Lung (tissue), 12 donors: ENCODE data around the gene DENND4C. TPM values are rescaled to one million over a fixed set of nuclear protein-coding genes. Genes with fewer than 3 reads are reported as not detected.

Experiments used
- ATAC-seq: fragments of 200-7000 bp; cut with Tn5 transposase; one replicate; pipeline ENCODE4 v1.9.1; 2020; ENCODE audit warnings: moderate number of reproducible peaks; ENCODE audit not compliant: insufficient read depth, low FRiP score
- DNase-seq, 3 donors: peaks; one replicate each; pipeline ENCODE4 v3.0.0-alpha.2; 2013 to 2017
- H3K27ac ChIP-seq, 2 donors: one replicate each; pipeline ENCODE4 v1.5.1; 2013; ENCODE audit warnings: mild to moderate bottlenecking in 2 of 2, moderate library complexity in 2 of 2, control low read depth in 1 of 2, inconsistent platforms in 1 of 2, low read depth in 1 of 2, low read length in 1 of 2
- H3K27me3 ChIP-seq, 3 donors: one replicate each; pipeline ENCODE4 v1.5.1; 2013; ENCODE audit warnings: low read length in 2 of 3; ENCODE audit not compliant: control insufficient read depth in 3 of 3, insufficient read depth in 3 of 3
- H3K36me3 ChIP-seq, 4 donors: one replicate each; pipeline ENCODE4 v1.5.1; 2013; ENCODE audit warnings: low read length in 4 of 4, mild to moderate bottlenecking in 1 of 4, moderate library complexity in 1 of 4; ENCODE audit not compliant: control insufficient read depth in 4 of 4, insufficient read depth in 4 of 4
- H3K4me1 ChIP-seq, 5 donors: one replicate each; pipeline ENCODE4 v1.5.1; 2013; ENCODE audit warnings: low read length in 5 of 5, mild to moderate bottlenecking in 2 of 5, moderate library complexity in 1 of 5; ENCODE audit not compliant: control insufficient read depth in 5 of 5, insufficient read depth in 5 of 5
- H3K4me3 ChIP-seq: one replicate; pipeline ENCODE4 v1.5.1; 2013; ENCODE audit warnings: mild to moderate bottlenecking, control low read depth, moderate library complexity
- H3K9ac ChIP-seq, 2 donors: one replicate each; pipeline ENCODE4 v1.5.1; 2013; ENCODE audit warnings: low read length in 2 of 2, control low read depth in 1 of 2; ENCODE audit not compliant: insufficient read depth in 1 of 2
- H3K9me3 ChIP-seq, 4 donors: one replicate each; pipeline ENCODE4 v1.5.1; 2013; ENCODE audit warnings: low read length in 3 of 4, mild to moderate bottlenecking in 1 of 4, moderate library complexity in 1 of 4; ENCODE audit not compliant: control insufficient read depth in 4 of 4, insufficient read depth in 3 of 4
- WGBS, 2 donors: extraction: QIAGEN DNeasy Blood & Tissue Kit; methylation state at CpG; one replicate each; pipeline ENCODE4 v1.1.7; 2013; 5-methylcytosine and 5-hydroxymethylcytosine counted together
- polyA plus RNA-seq, 2 donors: library from polyadenylated mRNA; stranded (reverse); fragments of 200-250 nt; gene quantifications; one replicate each; pipeline ENCODE4 v1.2.1, GENCODE V29; 2013
- total RNA-seq, 2 donors: library from RNA; depleted of rRNA in 1 of 2; stranded (reverse); fragments of >200 nt in 1 of 2; gene quantifications; one replicate each; pipeline ENCODE4 v1.2.1, GENCODE V29; 2014 to 2021
- TF ChIP-seq, protein P1 (sequence below): IDR thresholded peaks from 2 replicates; pipeline ENCODE4 v1.5.1; 2012; ENCODE audit warnings: mild to moderate bottlenecking; ENCODE audit errors: control extremely low read depth, extremely low read depth
- donor health status: control.
- donor health status: control.
- donor health status: Bipolar disorder and iron deficiency.
- donor health status: healthy.
- donor health status: DM: yes; HTN: yes; CAD: no.

DENND4C gene
- total and polyA plus RNA-seq, 4 donors: 9.4 to 154 (median 33.9) TPM

DNA sequence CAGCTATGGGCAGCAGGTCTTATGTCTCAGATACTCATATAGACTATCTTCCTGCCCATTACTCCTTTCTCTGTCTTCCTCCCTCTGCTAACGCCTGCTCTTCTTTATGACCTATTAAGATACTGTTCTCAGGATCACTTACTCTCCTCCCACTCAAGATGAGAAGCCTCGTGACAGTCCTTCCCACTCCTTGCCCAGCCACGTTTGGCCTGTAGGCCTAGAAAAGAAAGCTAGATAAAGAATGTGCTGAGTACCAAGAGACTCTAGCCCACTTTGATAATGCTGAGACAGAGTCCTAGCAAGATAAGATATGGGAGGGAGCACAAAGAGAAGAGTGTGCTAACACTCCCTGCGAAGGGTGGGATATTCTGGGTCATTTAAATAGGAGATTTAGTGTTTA lies 6.8 kb upstream of the DENND4C start:
- DNase-seq: no peak
- 64 to 90% methylated on average over 4 of the region's 4 CpGs for WGBS, 2 donors

DNA sequence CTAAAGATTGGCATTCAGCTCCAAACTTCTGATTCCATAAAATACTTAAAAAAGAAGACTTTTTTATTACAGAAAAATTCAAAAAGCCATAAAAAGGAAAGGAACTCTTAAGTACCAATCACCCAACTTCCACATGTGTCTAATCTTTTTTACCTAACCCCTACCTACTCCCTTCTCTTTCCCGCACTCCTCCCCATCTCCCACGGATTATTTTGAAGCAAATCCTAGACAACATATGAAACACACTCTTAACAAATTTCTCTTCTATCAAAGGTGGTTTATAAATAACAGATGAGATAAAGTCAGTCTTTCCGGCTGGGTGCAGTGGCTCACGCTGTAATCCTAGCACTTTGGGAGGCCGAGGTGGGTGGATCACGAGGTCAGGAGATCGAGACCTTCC lies 5.9 kb upstream of the DENND4C start:
- 87 to 95% methylated on average over 7 of the region's 7 CpGs for WGBS, 2 donors
- Histone ChIP-seq H3K27me3 (no peaks in the 10 kb centered on the region), H3K36me3 (no peaks in the 10 kb centered on the region), H3K4me3 (no peak overlapping the region), H3K4me1 (no peaks in the 10 kb centered on the region), H3K9ac (no peak overlapping the region), H3K27ac (no peak overlapping the region), H3K9me3 (no peaks in the 10 kb centered on the region)
- TF ChIP-seq, protein P1, sequence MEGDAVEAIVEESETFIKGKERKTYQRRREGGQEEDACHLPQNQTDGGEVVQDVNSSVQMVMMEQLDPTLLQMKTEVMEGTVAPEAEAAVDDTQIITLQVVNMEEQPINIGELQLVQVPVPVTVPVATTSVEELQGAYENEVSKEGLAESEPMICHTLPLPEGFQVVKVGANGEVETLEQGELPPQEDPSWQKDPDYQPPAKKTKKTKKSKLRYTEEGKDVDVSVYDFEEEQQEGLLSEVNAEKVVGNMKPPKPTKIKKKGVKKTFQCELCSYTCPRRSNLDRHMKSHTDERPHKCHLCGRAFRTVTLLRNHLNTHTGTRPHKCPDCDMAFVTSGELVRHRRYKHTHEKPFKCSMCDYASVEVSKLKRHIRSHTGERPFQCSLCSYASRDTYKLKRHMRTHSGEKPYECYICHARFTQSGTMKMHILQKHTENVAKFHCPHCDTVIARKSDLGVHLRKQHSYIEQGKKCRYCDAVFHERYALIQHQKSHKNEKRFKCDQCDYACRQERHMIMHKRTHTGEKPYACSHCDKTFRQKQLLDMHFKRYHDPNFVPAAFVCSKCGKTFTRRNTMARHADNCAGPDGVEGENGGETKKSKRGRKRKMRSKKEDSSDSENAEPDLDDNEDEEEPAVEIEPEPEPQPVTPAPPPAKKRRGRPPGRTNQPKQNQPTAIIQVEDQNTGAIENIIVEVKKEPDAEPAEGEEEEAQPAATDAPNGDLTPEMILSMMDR: no peak
- ATAC-seq (no peak), DNase-seq (no peak)

More for the DNA sequence above, 6.8 kb upstream of the DENND4C start:
- no peak overlapping the region for H3K4me3 ChIP-seq
- TF ChIP-seq, protein P1: no peak
- H3K9ac ChIP-seq: no peak overlapping the region
- H3K9me3 ChIP-seq: no peaks in the 10 kb centered on the region
- ATAC-seq: no peak
- no peak overlapping the region for H3K27ac ChIP-seq
- no peaks in the 10 kb centered on the region for H3K27me3 ChIP-seq
- no peaks in the 10 kb centered on the region for H3K4me1 ChIP-seq
- H3K36me3 ChIP-seq: no peaks in the 10 kb centered on the region

- 3 to 5% methylated on average over 39 to 41 of the region's 41 CpGs for WGBS, 2 donors
- no peak for DNase-seq
- Histone ChIP-seq H3K4me1 (peaks cover 0 to 14% (median 5%) of the 10 kb centered on the region in 5 donors), H3K9ac (peak overlapping the region in 1 of 2 donors; percentile 57), H3K36me3 (peaks cover 0 to 2% (median 0%) of the 10 kb centered on the region in 4 donors), H3K27me3 (no peaks in the 10 kb centered on the region), H3K9me3 (no peaks in the 10 kb centered on the region), H3K27ac (peak overlapping the region; percentile 69 to 94), H3K4me3 (peak overlapping the region; percentile 60)
- peak; percentile 37 for ATAC-seq
- TF ChIP-seq, protein P1: no peak
Observed at GRCh38 chr9:19229595-19230354, 718 bp upstream of the DENND4C start.
